ENCODE data around the gene NACA2.
"Not testable (repeated sequence)": the region's sequence is repeated elsewhere in the genome, so short reads cannot be mapped to it uniquely, and the experiment has no call there.

The NACA2 gene

DNA sequence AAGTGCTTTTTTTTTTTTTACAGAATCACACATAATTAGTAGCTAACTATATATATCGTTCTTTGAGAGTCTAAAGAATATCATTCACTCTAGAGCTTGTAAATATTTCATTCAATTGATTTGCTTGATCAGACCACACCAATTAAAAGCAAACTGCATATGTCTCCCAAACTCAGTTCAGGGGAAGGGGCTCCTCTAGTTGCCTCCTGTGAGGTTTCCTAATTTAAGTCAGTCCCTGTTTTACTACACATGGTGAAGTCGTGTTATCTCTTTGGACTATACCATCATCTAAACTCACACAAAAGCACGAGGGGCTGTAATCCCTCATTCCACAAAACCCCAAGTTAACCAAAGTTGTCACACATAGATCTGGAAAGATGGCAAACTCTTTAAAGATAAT is 11.7 kb downstream of the NACA2 start:
- FAIRE-seq: no peak
- no peak for DNase-seq (ENCODE audit: low spot score)

- DNase-seq (ENCODE audit: low spot score): no peak
- FAIRE-seq: no peak
These were observed 12.4 kb downstream of the NACA2 start for GRCh38 chr17:61578645-61579044.

GRCh38 chr17:61575983-61576382 is 15.0 kb downstream of the NACA2 start:
- DNase-seq (ENCODE audit: low spot score) (no peak), FAIRE-seq (no peak)

DNA sequence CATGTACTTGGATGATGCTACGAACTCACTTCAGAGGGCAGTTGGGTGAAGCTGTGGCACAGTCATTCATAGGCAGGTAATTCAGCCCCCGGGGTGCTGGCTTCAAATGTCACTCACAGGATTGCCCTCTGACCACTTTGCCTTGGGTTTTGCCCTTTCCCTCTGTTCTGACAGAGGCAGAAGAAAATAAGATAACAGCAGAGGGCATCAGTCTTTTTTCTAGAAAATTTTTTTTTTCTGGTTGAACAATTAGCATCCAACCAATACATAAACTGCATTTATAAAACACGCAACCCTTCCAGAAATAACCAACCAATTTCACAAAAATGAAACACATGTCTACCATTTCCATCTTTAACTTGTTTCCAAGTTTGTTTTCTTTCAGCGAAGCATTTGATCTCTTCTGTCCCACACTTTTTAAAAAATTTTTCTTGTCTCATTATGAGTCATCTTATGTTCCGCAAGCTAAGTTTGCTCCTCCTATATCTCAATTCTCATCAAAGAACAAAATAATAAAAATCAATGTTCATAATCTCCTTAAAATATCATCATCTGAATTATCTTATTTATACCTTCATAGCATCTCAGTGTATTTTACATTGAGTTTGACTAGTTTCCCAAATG is 15.6 kb downstream of the NACA2 start:
- DNase-seq (ENCODE audit: low spot score): no peak
- FAIRE-seq: no peak

GRCh38 chr17:61574542-61575351 is 16.3 kb downstream of the NACA2 start:
- FAIRE-seq (no peak), DNase-seq (ENCODE audit: low spot score) (no peak)

GRCh38 chr17:61572547-61572946 is 18.5 kb downstream of the NACA2 start:
- not testable (repeated sequence) for DNase-seq (ENCODE audit: low spot score); FAIRE-seq

DNA sequence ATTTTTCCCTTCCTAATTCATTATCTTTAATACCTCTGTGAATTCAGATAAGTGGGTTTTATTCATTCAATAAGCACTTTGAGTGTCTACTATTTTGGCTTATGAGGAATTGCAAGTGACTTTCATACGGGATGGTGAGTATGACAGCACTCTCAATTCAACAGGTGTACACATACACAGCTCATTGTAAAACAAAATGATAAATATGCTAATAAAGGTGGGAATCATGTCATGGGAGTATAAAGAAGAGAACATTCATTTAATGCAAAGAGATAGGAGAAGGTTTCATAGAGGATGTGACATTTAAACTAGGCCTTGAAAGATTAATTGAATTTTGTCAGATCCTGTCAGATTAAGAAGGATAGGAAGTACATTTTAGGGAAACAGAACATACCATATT is 19.4 kb downstream of the NACA2 start:
- FAIRE-seq (no peak), DNase-seq (ENCODE audit: low spot score) (no peak)

DNA sequence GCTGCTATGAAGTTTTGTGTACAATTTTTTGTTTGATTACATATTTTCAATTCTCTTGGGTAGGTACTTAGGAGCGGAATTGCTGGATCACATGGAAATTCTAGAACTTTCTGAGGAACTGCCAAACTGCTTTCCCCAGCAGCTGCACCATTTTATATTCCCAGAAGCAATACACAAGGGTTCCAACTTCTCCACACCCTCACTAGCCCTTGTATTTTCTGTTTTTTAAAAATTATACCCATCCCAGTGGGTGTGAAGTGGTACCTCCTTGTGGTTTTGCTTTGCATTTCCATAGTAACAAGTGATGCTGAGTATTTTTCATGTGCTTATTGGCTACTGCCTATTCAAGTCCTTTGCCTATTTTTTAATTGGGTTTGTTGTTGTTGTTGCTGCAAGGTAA is 20.9 kb downstream of the NACA2 start:
- no peak for FAIRE-seq
- DNase-seq (ENCODE audit: low spot score): no peak

DNA sequence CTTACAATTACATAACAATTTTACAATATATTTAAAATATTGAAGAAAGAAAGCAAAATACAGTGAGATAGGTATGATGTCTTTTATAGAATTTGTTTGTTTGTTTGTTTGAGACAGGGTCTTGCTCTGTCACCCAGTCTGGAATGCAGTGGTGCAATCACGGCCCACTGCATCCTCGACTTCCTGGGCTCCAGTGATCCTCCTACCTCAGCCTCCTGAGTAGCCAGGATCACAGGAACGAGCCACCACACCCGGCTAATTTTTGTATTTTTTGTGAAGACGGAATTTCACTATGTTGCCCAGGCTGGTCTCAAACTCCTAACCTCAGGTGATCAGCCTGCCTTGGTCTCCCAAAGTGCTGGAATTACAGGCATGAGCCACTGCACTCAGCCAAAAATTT is 21.5 kb downstream of the NACA2 start:
- not testable (repeated sequence) for DNase-seq (ENCODE audit: low spot score); FAIRE-seq

DNA sequence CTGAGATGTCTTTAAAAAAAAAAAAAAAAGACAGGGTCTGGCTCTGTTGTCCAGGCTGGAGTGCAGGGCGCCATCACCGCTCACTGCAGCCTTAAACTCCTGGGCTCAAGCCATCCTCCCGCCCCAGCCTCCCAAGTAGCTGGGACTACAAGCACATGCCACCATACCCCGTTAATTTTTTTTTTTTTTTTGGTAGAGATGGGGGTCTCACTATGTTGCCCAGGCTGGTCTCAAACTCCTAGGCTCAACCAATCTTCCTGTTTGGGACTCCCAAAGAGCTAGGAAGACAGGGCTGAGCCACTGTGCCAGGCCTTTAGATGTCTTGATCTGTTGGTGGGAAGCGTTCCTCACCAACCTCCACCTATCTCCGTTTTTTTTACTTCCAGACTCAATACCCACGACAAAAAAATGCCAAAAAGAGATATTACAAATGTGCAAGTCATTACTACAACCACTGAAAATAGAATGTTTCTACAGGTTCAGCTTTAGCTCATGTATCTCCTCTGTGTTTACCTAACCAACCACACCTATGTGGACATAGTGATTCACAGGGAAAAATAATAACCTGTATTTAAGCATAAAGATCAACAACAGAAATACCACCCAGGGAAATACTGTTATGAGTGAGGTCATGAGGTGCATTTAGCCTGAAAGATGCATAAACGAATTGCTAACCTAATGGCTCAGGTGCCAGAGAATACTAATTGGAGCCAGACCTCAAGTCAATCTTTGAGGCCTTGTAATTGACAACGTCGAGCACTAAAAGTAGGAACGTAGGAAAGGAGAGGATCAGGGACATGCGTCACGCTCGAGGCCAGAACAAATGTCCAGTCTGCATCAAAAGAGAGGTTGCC is 22.6 kb downstream of the NACA2 start:
- no peak for DNase-seq (ENCODE audit: low spot score)
- no peak for FAIRE-seq

GRCh38 chr17:61567045-61567802 is 23.8 kb downstream of the NACA2 start:
- no peak for DNase-seq (ENCODE audit: low spot score)
- FAIRE-seq: no peak

DNA sequence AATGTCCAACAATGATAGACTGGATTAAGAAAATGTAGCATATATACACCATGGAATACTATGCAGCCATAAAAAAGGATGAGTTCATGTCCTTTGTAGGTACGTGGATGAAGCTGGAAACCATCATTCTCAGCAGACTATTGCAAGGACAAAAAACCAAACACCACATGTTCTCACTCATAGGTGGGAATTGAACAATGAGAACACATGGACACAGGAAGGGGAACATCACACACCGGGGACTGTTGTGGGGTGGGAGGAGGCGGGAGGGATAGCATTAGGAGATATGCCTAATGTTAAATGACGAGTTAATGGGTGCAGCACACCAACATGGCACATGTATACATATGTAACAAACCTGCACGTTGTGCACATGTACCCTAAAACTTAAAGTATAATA is 24.6 kb downstream of the NACA2 start:
- not testable (repeated sequence) for FAIRE-seq; DNase-seq (ENCODE audit: low spot score)

GRCh38 chr17:61565850-61566249 is 25.2 kb downstream of the NACA2 start:
- FAIRE-seq; DNase-seq (ENCODE audit: low spot score): not testable (repeated sequence)

GRCh38 chr17:61565213-61565612 is 25.8 kb downstream of the NACA2 start:
- FAIRE-seq (no peak), DNase-seq (ENCODE audit: low spot score) (no peak)

DNA sequence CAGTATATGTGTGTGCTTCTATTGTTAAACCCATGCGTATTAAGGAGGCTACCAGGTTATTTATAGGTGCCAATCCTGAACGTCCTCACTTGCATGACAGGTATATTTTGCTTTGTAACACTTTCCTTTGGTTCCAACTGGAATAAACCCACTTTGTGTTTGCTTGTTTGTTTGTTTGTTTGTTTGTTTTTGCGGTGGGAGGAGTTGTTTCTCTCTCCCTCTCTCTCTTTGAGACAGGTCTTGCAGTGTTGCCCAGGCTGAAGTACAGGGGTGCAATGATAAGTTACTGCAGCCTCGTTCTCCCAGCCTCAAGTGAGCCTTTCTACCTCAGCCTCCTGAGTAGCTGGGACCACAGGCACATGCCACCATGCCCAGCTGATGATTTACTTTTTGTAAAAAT is 28.7 kb downstream of the NACA2 start:
- FAIRE-seq (no peak), DNase-seq (ENCODE audit: low spot score) (no peak)

GRCh38 chr17:61561354-61561753 is 29.7 kb downstream of the NACA2 start:
- no peak for DNase-seq (ENCODE audit: low spot score)
- no peak for FAIRE-seq

GRCh38 chr17:61560071-61560470 is 30.9 kb downstream of the NACA2 start:
- FAIRE-seq (no peak), DNase-seq (ENCODE audit: low spot score) (no peak)

DNA sequence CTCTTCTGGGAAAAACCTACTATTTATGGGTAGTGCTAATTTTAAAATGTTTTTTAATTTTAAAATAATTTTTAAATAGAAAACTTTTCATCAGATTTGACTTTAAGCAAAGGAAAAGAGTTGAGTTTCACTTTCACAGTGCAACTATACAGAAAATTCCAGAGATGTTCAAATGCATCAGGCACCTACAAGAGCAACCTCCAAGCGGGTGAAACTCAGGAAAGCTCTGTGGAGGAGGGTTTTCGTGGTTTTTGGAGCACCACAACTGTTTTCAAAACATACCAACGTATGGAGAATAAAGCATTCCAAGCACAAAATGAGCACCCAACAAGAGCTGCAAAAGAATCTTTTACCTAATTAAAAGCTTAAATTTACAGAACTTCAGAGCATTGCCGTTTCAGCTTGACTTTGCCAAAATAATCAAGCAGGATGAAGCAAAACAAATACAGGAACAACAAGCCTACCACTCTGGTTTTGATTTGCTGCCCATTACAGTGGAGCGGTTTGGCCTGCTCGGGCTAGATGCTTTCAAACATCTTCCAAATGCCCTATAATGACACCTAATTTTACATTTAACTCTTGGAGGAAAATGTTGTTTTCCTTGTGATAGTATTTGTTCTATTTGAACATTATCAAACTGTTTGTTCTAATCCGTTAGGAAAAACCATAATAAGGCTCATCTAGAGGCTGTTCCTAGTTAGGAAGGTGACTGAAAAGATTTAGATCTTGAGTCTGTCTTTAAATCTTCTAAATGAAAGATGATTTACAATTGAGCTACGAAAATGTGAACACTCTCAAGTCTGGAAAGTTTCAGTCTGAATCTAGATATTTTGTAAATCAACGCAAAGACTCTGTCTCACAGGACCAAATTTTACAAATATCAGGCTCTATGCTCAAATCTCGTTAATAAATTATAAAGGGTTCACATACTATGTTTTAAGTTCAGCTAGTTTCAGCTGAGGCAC is 34.5 kb downstream of the NACA2 start:
- no peak for DNase-seq (ENCODE audit: low spot score)
- FAIRE-seq: no peak

- FAIRE-seq (no peak), DNase-seq (ENCODE audit: low spot score) (no peak)
These were observed 35.9 kb downstream of the NACA2 start for GRCh38 chr17:61555127-61555566.

- no peak for DNase-seq (ENCODE audit: low spot score)
- no peak for FAIRE-seq
These were observed 36.8 kb downstream of the NACA2 start for GRCh38 chr17:61554209-61554608.
